ENCODE data around the gene ADSS1.

Gene ADSS1

DNA sequence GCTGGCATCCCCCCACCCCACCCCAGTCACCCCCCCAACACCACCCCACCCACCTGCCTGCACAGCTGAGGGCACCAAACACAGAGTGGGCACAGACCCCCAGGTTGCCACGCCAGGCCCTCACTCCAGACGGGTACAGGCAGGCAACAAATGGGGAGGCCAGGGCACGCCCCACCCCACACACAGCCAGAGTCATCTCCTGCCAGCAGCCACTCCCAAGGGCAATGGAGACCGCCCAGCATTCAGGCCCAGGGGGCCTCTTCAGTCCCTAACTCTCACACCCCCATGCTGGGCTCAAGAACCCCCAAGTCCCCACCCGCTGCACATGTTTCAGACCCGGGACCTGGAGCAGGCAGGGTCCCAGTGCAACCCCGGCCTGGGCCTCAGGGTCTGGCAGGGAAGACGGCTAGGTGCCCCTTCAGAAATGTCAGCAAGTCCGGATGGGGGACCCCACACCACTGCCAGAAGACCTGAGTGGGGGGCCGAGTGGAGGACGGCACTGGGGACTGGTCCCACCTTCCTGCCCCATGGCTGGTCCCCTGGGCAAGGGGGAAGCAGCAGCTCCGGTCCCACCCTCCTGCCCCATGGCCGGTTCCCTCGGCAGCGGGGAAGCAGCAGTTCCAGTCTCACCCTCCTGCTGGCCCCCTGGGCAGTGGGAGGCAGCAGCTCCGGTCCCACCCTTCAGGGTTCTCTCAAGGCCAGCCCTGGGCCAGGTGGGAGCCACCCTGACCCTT is 59.6 kb downstream of the ADSS1 start:
- Histone ChIP-seq H3K4me1 (ENCODE audit: control insufficient read depth, low read length) (no peaks in the 10 kb centered on the region), H3K36me3 (ENCODE audit: control insufficient read depth, low read length) (peaks cover 21% of the 10 kb centered on the region), H3K27me3 (ENCODE audit: control insufficient read depth, low read length) (no peaks in the 10 kb centered on the region), H3K4me2 (ENCODE audit: low read length) (no peak overlapping the region), H3K4me3 (ENCODE audit: low read length) (no peak overlapping the region), H3K79me2 (ENCODE audit: control insufficient read depth, low read length) (peaks cover 14% of the 10 kb centered on the region), H3K9me3 (ENCODE audit: control insufficient read depth, insufficient read depth, low read length) (no peaks in the 10 kb centered on the region), H3K27ac (ENCODE audit: low read depth, low read length) (no peak overlapping the region), H3K9me2 (replicated peaks; ENCODE audit: control insufficient read depth, low read length) (no peaks in the 10 kb centered on the region), H3F3A (ENCODE audit: control insufficient read depth, insufficient read depth) (no peaks in the 10 kb centered on the region), H4K20me1 (ENCODE audit: control insufficient read depth, insufficient read depth, low read depth, low read length) (no peaks in the 10 kb centered on the region)
- TF ChIP-seq EZH2phosphoT487 (IDR thresholded peaks at IDR 0.05; ENCODE audit: borderline replicate concordance, low read length): no peak
- TF ChIP-seq CTCF (IDR thresholded peaks at IDR 0.05; ENCODE audit: low read depth, low read length, poor library complexity, severe bottlenecking): no peak

DNA sequence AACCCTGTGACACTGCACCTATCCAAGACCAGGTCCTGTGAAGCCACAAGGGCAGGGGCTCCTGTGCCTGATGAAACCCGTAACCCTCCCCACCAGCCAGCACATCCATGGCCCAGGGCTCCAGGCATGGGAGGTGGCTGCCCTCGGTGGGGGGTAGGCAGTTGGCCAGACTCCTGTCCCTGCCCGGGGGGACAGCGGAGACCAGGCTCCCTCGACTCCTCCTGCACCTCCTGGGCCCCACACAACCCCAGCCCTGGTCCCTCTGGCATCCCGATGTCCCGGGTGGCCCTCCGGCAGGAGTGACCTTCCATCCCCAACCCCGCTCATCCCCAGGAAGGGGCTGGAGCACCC is 60.2 kb downstream of the ADSS1 start:
- Histone ChIP-seq H3K9me2 (replicated peaks; ENCODE audit: control insufficient read depth, low read length) (no peaks in the 10 kb centered on the region), H3K9me3 (ENCODE audit: control insufficient read depth, insufficient read depth, low read length) (no peaks in the 10 kb centered on the region)
- no peak for TF ChIP-seq EZH2phosphoT487 (IDR thresholded peaks at IDR 0.05; ENCODE audit: borderline replicate concordance, low read length)
- TF ChIP-seq CTCF (IDR thresholded peaks at IDR 0.05; ENCODE audit: low read depth, low read length, poor library complexity, severe bottlenecking): no peak

GRCh38 chr14:104784846-104785707 is 61.0 kb downstream of the ADSS1 start:
- Histone ChIP-seq H3K27ac (ENCODE audit: low read depth, low read length) (no peak overlapping the region), H3K4me1 (ENCODE audit: control insufficient read depth, low read length) (no peaks in the 10 kb centered on the region), H3F3A (ENCODE audit: control insufficient read depth, insufficient read depth) (no peaks in the 10 kb centered on the region), H3K4me2 (ENCODE audit: low read length) (no peak overlapping the region), H4K20me1 (ENCODE audit: control insufficient read depth, insufficient read depth, low read depth, low read length) (no peaks in the 10 kb centered on the region), H3K36me3 (ENCODE audit: control insufficient read depth, low read length) (peaks cover 21% of the 10 kb centered on the region), H3K9me3 (ENCODE audit: control insufficient read depth, insufficient read depth, low read length) (no peaks in the 10 kb centered on the region), H3K27me3 (ENCODE audit: control insufficient read depth, low read length) (no peaks in the 10 kb centered on the region), H3K4me3 (ENCODE audit: low read length) (no peak overlapping the region), H3K9me2 (replicated peaks; ENCODE audit: control insufficient read depth, low read length) (no peaks in the 10 kb centered on the region), H3K79me2 (ENCODE audit: control insufficient read depth, low read length) (peaks cover 22% of the 10 kb centered on the region)
- TF ChIP-seq CTCF (IDR thresholded peaks at IDR 0.05; ENCODE audit: low read depth, low read length, poor library complexity, severe bottlenecking) (no peak), EZH2phosphoT487 (IDR thresholded peaks at IDR 0.05; ENCODE audit: borderline replicate concordance, low read length) (no peak)

More for the DNA sequence above, 60.2 kb downstream of the ADSS1 start:
- H3F3A ChIP-seq (ENCODE audit: control insufficient read depth, insufficient read depth): no peaks in the 10 kb centered on the region
- no peaks in the 10 kb centered on the region for H4K20me1 ChIP-seq (ENCODE audit: control insufficient read depth, insufficient read depth, low read depth, low read length)
- no peak overlapping the region for H3K4me2 ChIP-seq (ENCODE audit: low read length)
- no peak overlapping the region for H3K4me3 ChIP-seq (ENCODE audit: low read length)
- peaks cover 15% of the 10 kb centered on the region for H3K79me2 ChIP-seq (ENCODE audit: control insufficient read depth, low read length)
- H3K27ac ChIP-seq (ENCODE audit: low read depth, low read length): no peak overlapping the region
- H3K27me3 ChIP-seq (ENCODE audit: control insufficient read depth, low read length): no peaks in the 10 kb centered on the region
- H3K36me3 ChIP-seq (ENCODE audit: control insufficient read depth, low read length): peaks cover 18% of the 10 kb centered on the region
- no peaks in the 10 kb centered on the region for H3K4me1 ChIP-seq (ENCODE audit: control insufficient read depth, low read length)
